GM18858 (cell line): ENCODE measurements around the gene OR8B12.
"Not testable (repeated sequence)": the region's sequence is repeated elsewhere in the genome, so short reads cannot be mapped to it uniquely, and the experiment has no call there.

ENCODE experiments used
- ATAC-seq: cut with Tn5 transposase; IDR thresholded peaks from one replicate; pipeline ENCODE4 v1.9.1; 2021; ENCODE audit not compliant: unreplicated experiment

OR8B12 gene

GRCh38 chr11:124533626-124534025 lies 9.8 kb downstream of the OR8B12 start:
- ATAC-seq, result no peak

DNA sequence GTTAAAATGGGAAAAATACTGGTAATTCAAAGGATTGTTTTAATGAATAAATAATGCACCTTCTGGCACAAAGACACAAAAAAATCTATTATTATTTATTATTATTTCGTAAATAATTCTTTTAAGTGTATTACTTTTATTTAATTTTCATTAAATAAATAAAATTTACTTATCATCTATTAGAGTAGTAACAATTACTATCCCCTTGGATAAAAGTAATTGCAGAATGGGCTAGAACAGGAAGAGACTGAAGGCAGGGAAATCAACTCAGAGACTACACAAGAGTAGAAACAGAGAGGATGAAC lies 23.0 kb downstream of the OR8B12 start:
- no peak for ATAC-seq

DNA sequence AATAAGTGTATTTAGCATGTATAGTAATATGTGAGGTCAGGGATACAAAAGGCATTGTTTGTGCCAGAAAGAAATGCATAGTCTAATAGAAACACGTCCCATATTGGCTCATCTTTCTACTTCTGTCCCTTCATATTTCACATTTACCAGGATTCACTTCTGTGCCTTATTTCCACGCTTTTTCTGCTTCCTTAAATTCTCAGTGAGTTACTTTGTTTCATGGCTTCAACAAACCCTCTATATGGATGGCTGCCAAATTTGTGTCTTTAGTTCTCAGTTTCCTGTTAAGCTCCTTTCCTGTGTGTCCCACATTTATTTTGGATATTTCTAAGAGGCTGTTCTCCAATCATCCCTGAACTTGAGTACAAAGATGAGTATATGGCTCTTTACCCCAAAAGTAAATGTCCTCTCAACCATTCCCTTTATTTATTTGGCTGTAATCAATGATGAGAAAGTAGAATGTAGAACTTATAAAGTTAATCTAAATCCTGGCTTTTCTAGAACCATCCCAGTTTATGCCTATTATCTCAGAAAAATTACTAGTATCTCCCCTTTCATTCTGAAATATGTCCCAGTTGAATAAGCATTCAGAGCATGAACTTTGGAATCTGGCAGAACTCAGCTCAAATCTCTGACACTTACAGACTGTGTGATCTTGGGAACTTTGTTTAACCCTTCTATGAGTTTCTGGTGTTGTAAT lies 23.5 kb downstream of the OR8B12 start:
- ATAC-seq, result no peak

DNA sequence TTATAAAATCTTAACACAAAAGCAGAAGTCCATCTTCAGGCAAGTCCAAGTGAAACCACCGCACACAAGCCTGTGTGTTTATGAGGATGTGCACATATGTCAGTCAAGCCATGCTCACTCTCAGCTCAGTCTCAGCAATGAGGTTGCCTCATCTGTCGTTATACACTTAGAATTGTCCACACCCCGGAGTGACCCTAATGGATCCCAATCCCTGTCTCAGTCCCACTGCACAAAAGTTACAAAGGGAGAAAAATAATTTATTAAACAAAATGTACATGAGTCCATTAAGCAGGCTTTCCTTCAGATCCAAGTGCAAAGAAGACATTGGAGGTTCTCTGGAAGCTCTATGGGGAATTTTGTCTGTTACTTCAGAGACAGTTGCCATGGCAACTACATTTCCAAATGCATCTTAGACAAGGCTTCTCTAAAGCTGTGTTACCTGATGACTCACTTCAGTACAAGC lies 24.4 kb downstream of the OR8B12 start:
- ATAC-seq, result no peak

DNA sequence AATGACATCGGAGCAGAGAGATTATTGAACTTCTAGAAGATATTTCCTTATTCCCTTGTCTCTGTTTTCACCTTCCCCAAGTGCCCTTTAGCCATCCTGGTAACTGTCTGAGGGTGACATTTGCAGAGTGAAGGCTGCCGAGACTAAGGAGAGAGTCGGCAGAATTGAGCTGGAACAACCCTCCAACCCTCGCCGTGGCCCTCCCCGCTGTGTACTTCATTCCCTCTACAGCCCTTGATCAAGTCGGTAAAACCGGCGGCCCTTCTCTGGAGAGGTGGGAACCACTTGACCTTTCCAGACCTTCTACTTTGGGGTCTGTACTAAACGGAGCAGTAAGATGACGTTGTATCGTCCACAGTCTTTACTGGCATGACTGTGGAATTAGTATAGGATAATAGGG lies 26.1 kb downstream of the OR8B12 start:
- no peak for ATAC-seq

- ATAC-seq, result not testable (repeated sequence)
Measured at GRCh38 chr11:124514675-124515074, 28.8 kb downstream of the OR8B12 start.

- no peak for ATAC-seq
Measured at GRCh38 chr11:124514131-124514530, 29.3 kb downstream of the OR8B12 start.

DNA sequence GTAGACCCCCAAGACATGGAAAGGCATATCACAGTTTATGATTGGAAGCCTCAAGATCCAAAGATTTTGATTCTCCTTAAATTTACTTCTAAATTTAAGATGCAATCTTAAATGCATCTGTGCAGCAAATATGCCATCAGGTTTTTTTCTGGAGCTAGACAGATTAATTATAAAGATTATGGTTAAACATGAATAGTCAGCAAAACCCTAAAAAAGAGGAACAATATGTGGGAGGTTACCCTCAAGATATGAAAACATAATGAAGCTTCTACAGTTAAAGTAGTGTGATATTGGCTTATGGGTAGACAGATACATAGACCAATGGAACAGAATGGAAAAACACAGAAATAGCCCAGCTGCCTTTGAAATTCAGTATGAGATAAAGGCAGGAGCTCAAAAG lies 31.7 kb downstream of the OR8B12 start:
- ATAC-seq, result no peak

- ATAC-seq, result no peak
Measured at GRCh38 chr11:124510279-124510678, 33.2 kb downstream of the OR8B12 start.

GRCh38 chr11:124499711-124500110 lies 43.7 kb downstream of the OR8B12 start:
- no peak for ATAC-seq

GRCh38 chr11:124493016-124493655 lies 50.3 kb downstream of the OR8B12 start:
- ATAC-seq, result no peak
